GM18867 (cell line): ENCODE data around the gene TGFBR2.

Experiments
- ATAC-seq: cut with Tn5 transposase; IDR thresholded peaks from one replicate; pipeline ENCODE4 v1.9.1; 2021; ENCODE audit warnings: mild to moderate bottlenecking, moderate library complexity; ENCODE audit not compliant: unreplicated experiment

The TGFBR2 gene

GRCh38 chr3:30671527-30672286, 65.3 kb downstream of the TGFBR2 start:
- no peak for ATAC-seq

GRCh38 chr3:30672287-30672735, 65.9 kb downstream of the TGFBR2 start:
- no peak for ATAC-seq

GRCh38 chr3:30672959-30673358, 66.6 kb downstream of the TGFBR2 start:
- no peak for ATAC-seq

DNA sequence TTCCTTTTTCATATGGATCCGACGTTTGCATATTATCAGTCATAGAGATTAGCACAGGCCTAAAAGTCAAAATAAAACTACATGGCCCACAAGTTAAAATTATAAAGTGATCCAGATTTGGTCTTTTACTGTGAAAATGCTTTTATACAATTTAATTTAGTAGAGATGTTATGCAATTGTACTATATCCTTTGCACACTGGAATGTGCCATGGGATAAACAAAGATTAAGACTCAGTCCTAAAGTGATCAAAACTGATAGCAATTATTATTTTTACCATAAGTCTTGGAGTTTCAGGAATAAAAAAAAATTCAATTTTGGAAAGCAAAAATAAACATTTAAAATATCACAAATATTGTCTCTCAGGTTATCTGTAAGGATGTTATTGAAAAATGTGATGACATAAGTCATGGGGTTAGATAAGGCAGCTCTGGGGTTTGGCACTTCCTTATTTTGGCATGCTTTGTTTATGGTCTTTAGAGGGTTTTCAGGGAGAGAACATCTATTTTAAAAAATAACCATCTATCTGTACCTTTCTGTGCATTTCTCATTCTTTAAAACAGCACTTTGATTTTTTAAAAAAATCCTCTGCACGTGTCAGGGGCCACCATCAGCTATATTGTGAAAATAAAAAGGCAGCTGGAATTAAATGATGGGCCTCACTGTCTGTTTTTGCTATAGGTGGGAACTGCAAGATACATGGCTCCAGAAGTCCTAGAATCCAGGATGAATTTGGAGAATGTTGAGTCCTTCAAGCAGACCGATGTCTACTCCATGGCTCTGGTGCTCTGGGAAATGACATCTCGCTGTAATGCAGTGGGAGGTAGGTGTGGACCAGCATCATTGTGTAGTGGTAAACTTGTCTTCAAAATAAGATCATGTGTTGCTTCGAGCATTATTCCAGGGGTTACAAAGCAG, 67.3 kb downstream of the TGFBR2 start:
- ATAC-seq: no peak

- ATAC-seq: no peak
Observed at GRCh38 chr3:30675006-30675405, 68.6 kb downstream of the TGFBR2 start.

DNA sequence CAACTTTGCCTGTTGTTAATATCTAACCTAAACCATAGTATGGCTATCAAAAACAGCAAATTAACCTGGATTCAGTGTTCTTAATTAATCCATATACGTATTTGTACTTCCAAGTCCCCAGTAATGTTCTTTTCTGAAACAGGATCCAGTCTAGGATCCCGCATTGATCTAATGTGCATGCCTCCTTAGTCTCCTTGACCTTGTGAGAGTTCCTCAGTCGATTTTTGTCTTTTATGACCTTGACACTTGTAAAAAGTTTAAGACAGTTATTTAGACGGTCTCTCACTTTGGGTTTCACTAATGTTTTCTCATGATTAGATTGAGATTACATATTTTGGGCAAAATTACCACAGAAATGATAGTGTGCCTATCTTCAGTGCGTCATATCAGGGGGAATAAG, 69.4 kb downstream of the TGFBR2 start:
- no peak for ATAC-seq

- no peak for ATAC-seq
Observed at GRCh38 chr3:30676424-30677346, 70.3 kb downstream of the TGFBR2 start.

GRCh38 chr3:30677347-30677685, 70.9 kb downstream of the TGFBR2 start:
- ATAC-seq: no peak

DNA sequence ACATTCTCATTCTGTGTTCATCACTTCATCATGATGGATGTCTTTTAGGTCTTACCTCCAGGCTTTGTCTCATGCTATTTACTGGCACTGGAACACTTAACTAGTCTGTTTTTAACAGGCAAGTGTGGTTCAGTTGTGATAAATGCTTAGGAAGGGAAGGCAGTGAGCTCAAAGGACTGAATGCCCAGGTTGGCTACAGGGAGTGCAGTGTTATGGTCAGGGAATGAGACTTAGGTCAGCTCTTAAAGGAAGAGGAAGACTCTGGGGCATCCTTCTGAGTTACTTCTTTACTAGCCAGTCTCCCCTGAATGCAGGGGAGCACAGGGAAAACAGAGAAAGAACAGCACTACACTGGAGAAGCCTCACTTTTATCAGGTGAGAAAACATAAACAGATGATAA, 72.6 kb downstream of the TGFBR2 start:
- ATAC-seq: no peak

GRCh38 chr3:30680789-30681648, 74.6 kb downstream of the TGFBR2 start:
- ATAC-seq: no peak

DNA sequence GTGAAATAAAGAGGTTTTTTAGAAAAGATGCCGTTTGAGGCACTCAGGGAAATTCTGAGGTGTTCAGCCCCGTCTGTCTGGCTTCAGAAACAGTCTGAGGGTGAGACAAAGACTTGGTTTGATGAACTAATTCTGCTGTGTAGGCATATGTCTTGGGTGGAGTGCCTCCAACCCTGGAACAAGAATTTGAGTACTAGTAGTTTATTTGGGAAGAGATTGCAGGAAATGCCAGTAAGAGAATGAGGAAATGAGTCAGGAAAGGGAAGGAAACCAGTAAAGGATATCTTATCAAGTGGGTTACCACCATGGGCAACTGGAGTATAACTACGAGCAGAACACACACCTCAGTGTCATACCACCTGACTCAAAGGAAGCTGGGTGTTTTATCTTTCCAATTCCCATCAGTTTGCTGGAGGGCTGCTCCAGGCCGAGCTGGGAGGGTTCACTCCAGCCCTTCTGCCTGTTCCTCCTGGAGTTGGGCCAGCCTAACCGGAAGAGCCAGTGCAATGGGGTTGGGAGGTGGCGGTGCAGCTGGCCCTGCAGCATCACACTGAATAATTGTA, 75.3 kb downstream of the TGFBR2 start:
- ATAC-seq: no peak

GRCh38 chr3:30682434-30683155, 76.2 kb downstream of the TGFBR2 start:
- no peak for ATAC-seq

DNA sequence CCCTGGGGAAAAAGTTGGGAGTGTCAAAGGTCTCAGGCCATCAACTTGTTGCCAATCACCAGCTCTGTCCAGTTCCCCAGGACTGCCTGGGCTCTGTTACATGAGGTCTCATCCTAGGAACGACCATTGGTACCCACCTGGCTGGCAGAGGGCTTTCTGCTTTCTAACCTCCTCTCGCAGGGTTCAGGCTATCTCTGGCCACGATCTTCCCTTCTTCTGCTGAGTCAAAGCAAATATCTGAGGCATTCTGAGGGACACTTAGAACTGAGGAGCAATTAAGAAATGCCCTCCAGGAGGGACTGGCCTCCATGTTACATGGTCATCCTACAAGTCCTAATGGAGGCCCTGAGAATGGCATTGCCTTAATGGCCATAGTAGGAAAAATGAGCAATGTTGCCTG, 77.4 kb downstream of the TGFBR2 start:
- no peak for ATAC-seq

DNA sequence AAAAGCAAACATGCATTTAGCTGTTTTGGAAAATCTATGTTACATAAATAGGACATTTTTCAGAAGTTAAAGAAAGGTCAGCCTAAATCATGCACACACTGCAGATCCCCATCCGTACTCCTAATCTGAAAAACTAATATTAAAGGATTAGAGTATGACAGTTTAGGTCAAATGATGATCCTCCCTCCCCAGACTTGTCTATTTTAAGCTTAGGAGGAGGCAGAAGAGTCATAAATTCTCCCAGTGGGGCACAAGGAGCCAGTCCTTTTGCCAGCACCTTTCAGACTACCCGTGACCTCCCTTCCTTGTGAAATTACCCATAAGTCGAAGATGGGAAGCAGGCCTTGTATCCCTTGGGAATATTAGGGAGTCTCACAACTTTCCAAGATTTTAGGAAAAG, 78.0 kb downstream of the TGFBR2 start:
- no peak for ATAC-seq

- ATAC-seq: no peak
Observed at GRCh38 chr3:30685267-30685667, 78.9 kb downstream of the TGFBR2 start.

DNA sequence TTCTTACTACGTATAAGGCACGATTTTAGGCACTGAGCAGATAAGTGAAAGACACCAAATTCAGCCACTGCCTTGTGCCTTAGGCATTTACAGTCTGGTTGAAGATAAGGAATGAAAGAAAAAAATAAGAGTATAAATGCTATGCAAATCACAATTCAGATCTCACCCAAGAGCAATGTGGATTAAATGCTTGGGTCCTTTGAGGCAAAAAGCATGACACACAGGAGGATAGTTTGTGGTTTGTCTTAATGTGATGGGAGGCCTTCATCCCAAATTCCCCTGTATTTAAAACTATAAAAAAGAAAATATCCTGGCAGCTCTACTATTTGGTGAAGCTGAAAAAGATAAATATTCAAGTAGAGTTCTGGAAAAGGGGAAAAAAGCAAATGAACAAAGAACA, 79.8 kb downstream of the TGFBR2 start:
- ATAC-seq: no peak

DNA sequence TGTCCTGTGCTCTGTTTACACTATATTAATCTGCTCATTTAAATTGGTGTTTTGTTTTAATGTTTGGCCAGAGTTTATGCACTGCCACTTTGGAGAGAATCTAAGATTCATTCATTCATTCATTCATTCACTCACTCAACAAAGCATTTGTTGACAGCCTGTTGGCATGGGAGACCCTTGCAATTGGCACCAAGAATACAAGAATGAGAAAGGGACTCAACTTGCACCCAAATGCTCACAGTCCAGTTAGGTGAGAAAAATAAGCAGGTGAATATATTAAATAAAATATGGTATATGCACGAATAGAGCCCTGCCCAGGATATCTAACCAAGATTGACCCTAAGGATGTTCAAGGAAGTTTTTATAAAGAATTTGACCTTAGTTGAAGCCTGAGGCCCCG, 80.4 kb downstream of the TGFBR2 start:
- ATAC-seq: no peak

GRCh38 chr3:30687930-30688570, 81.6 kb downstream of the TGFBR2 start:
- ATAC-seq: no peak
